Activated effector memory CD4-positive, alpha-beta T cell treated with anti-CD3 and anti-CD28 coated beads, Interleukin-2, amount 50 U/mL, for 16 hours (primary cell): ENCODE measurements around the gene GLS.
"Not testable (repeated sequence)": the region's sequence is repeated elsewhere in the genome, so short reads cannot be mapped to it uniquely, and the experiment has no call there.

Experiments
- DNase-seq: peaks from one replicate; pipeline ENCODE4 v3.0.0-alpha.2; 2020

The GLS gene

DNA sequence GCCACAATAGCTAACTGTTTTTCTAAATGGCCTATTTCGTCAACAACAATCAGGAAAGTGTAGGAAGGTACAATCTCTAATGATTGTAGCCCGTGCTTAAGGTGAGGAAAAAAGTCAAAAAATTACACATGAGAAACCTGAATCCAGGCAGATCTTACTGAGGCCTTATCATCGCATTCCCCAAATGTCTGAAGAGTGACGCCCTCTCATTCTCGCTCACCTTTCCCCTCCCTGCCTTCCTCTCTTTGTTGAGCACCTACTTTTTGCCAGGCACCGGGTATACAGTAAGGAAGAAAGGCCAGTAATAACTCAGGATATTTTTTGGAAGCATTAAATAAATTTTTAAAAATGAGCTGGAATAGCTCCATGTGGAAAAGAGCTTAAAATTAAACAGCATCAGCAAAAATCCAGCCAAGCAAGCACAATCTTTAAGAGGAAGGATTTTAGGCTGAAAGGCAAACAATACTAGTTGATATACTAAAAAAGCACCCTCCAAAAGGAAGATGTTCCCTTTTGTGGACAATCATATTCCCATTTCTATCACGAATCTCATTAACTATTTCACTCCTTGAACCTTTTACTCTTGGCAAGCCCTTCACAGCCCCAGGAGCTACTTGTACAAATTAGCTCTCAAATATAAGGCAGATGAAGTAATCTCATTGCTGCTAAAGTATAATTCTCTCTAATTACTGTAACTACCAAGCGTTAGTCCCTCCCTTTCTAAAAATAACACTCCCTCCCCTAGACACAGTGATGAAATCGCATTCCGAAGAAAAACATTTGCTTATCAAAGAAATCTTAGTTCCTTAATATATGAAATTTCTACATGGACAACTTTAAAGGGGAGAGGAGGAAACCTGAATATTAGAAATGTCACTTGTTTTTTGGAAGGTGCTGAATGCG, 93.4 kb downstream of the GLS start:
- DNase-seq, result no peak

- DNase-seq, result no peak
Observed at GRCh38 chr2:190974629-190975361, 94.2 kb downstream of the GLS start.

DNA sequence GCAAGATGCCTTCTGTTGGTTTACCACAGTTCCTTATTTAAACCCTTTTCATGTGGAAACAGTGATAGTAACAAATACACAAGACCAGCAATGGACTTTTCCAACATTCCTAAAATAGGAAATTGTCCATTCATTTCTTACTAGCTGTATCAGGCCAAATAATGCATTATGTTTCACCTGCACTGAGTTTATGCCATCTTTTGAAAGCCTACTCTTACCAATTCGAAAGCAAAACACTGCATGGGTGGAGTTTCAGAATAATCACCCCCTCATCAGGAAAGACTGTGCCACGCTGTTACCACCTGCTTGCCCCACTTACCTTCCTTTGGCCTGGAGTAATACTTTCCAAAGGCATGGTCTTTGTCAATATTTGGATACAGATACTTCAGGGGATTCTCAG, 95.9 kb downstream of the GLS start:
- no peak for DNase-seq

GRCh38 chr2:190977505-190977904, 96.9 kb downstream of the GLS start:
- DNase-seq, result no peak

GRCh38 chr2:190978389-190979053, 97.9 kb downstream of the GLS start:
- no peak for DNase-seq

DNA sequence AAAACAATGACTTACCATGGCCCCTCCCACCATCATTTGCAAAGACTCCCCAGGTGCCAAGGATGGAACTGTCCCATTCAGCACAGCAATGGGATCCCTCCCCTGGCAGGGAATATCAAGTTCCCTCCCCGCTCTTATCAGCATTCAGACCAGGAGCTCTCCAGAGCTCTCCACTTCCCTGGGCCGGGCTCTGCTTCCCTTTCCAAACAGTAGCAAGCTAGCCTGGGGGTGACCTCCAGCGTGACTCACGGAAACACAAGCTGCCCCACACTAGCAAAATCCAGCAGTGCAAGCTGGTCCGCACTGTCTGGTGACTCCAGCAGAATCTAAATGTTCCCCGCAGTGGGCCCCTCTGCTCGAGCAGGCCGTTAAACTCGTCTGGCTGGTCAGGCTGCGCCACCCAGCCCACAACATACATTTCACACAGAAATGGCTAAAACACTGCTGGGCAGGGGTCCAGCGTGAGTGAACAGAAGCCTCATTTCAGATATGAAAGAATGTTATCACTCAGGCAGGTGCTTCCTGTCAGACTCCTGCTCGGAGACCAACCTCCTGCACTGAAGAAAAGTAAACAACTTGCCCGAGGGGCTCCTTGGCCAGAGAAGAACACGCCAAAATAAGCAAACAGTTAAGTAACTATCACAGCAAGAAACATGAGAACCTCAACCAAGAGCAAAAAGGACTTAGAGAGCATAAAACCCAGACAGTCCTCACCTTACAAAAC, 99.4 kb downstream of the GLS start:
- DNase-seq, result no peak

DNA sequence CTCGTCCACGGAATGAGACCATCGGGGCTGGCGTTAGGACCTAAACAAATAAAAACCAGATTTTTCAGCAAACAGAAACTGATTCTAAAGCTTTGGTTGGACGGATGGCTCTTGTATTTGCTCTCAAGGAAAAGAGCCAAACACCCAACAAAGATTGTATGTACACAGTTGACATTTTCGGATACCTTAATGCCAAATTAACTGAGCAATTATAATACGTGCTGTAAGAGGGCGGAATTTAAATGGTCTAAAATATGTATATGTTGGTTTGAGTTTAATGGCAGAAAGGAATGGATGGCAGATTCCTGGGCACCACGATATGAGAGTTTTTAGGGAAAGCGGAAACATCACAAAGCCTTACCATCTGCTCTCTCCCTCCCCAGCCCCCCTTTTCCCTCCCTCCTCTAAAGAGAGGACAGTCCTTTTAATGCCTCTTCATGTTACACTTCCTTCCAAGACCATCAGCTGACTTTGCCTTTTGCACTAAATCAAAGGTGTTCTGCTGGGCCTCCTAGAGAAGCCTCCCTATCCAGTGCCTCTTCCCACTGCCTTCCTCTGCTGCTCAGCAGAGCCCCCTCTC, 100.1 kb downstream of the GLS start:
- DNase-seq, result no peak

- DNase-seq, result no peak
Observed at GRCh38 chr2:190981333-190981732, 100.7 kb downstream of the GLS start.

DNA sequence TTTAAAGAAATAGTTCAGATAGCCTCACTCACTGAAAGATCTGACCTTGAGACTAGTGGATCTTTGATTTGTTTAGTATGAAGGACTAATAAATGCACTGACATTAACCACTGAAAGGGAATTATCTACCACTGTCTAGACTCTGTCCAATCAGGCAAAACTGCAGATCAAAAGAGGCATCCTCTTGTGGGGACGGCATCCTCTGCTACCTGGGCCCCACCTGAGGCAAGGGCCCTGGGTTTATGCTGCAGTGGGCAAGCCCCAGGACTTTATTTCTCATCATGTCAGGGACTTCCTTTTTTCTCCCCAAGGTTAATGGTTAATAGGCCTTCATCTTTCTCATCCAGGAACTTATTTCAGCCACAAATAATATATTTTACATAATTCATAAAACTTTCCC, 101.1 kb downstream of the GLS start:
- no peak for DNase-seq

DNA sequence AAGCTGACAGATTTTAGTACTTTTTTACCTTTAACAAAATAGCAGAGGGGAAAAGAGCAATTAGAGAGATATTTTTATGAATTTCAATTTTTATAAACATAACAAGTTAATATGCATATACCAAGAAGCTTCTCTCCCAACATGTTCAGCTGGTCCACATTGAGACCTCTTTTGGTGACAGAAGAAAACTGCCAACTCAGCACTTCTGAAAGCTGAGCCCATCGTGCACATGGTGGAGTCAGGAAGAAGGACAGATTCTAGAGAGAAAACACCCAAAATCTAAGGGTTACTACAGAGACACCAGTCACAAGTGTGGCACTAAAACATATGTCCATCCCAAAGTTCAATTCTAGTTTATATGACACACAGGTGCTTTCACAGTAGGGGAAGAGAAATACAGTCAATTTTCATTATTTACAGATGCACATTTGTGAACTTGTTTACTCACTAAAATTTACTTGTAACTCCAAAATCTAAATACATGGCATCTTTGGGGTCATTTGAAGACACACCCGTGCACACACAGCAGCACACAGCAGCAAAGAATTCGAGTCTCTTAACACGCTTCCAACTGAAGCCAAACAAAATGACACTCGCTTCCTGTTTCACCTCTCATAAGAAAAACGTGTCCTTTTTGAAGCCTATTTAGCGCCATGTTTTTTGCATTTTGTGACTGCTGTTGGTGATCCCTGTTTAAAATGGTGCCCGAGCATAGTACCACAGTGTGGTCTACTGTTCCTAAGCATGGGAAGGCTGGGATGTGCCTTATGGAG, 101.8 kb downstream of the GLS start:
- no peak for DNase-seq

DNA sequence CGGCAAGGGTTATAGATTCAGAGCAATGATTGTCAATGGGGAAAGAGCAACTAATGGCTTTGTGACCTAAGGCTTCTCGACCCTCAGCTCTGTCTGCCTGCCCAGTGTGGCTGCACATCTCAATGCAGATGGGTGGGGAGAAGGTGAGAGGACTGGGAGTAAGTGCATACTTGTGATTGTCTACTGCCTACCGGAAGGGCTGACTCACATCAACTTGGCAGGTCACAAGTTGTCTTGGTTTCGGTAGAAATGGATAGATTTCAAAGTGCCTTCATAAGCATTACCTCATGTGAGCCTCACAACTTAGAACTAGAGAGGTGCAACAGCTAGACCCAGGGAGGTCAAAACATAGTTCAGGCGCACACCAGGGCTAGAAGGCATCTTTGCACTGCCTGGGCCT, 104.0 kb downstream of the GLS start:
- no peak for DNase-seq

- DNase-seq, result no peak
Observed at GRCh38 chr2:190986221-190986953, 105.8 kb downstream of the GLS start.

GRCh38 chr2:190987116-190987515, 106.5 kb downstream of the GLS start:
- DNase-seq, result no peak

- no peak for DNase-seq
Observed at GRCh38 chr2:190987938-190988337, 107.3 kb downstream of the GLS start.

- no peak for DNase-seq
Observed at GRCh38 chr2:190988910-190989309, 108.3 kb downstream of the GLS start.

DNA sequence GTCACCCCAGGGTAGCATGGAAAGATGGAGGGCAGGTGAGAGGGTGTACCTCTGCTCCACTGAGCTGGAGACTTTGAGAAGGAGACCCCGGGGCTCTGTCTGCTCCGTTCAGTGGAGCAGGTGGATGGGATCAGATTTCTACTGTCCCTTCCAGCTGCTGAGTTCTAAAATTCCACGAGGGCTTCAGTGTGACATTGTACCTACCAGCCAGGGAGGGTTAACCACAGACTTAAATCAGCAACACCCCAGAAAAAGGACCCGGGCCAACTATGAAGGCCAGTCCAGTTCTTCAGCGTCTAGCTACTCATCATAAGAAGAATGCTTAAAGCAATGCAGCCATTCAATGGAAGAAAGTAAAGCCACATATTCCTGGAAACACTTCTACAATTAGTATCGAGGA, 109.5 kb downstream of the GLS start:
- no peak for DNase-seq

DNA sequence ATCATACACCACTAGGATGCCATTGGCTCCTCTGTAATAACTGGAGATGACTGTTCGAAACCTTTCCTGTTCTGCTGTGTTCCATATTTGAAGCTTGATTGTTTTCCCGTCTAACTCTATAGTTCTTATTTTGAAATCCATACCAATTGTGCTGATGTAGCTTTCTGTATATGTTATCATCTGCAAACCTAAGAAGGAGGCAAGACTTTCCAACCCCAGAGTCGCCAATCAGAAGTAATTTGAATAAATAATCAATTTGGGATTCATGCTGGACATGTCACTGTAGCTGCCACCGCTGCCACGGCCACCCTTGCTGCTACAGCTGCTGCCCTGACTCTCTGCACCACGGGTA, 112.6 kb downstream of the GLS start:
- no peak for DNase-seq

GRCh38 chr2:190994148-190994547, 113.5 kb downstream of the GLS start:
- DNase-seq, result no peak

GRCh38 chr2:190995315-190995714, 114.7 kb downstream of the GLS start:
- DNase-seq, result not testable (repeated sequence)

- DNase-seq, result peak; percentile 75
Observed at GRCh38 chr2:190996338-190996946, 115.8 kb downstream of the GLS start.

DNA sequence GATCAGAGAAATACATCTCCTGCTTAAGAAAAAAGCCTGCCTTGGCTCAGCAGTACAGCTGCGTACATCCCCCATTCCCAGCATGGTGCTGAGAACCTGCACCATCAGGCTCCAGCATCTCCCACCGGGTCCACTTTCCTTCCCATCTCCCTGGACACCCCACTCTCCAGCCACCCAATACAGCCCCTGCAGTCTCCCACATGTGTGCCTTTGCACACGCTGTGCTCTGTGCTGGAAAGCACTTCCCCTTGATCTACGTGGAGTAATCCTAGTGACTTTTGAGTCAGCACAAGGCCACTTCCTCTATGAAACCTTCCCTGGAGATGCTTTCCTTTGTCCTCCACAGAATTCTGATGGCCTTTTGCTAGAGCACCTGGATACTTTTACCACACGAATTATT, 116.3 kb downstream of the GLS start:
- DNase-seq, result no peak
